Gastrocnemius medialis (tissue), 4 donors: Measurements from ENCODE around the gene KLHL14. TPM values are rescaled to one million over a fixed set of nuclear protein-coding genes. Genes with fewer than 3 reads are reported as not detected.

Experiments
- ATAC-seq, 2 donors: fragments of 150-250 bp; one replicate each; pipeline ENCODE4 v1.9.1; 2016
- DNase-seq, 2 donors: peaks; one replicate each; pipeline ENCODE4 v3.0.0-alpha.2; 2019
- H3K27ac ChIP-seq, 4 donors: fragments of 200-600 bp; sonication (generic); 1 replicate in 1 of 4; 2 replicates in 3 of 4; pipeline ENCODE4 v1.5.1; 2016 to 2018; ENCODE audit warnings: mild to moderate bottlenecking in 2 of 4, moderate library complexity in 1 of 4
- H3K27me3 ChIP-seq, 3 donors: fragments of 200-600 bp; sonication (generic) in 2 of 3; 1 replicate in 1 of 3; 2 replicates in 2 of 3; pipeline versions ENCODE4 v1.5.1 to v1.6.0; 2016 to 2019; ENCODE audit warnings: mild to moderate bottlenecking in 1 of 3, moderate library complexity in 1 of 3
- H3K36me3 ChIP-seq, 2 donors: fragments of 200-600 bp; sonication (generic) in 1 of 2; one replicate each; pipeline ENCODE4 v1.5.1; 2017 to 2018
- H3K4me1 ChIP-seq, 2 donors: fragments of 200-600 bp; sonication (generic) in 1 of 2; one replicate each; pipeline ENCODE4 v1.5.1; 2016 to 2017; ENCODE audit warnings: mild to moderate bottlenecking in 2 of 2
- H3K4me3 ChIP-seq, 4 donors: fragments of 200-600 bp; sonication (generic) in 3 of 4; 1 replicate in 1 of 4; 2 replicates in 3 of 4; pipeline ENCODE4 v1.5.1; 2016 to 2019; ENCODE audit warnings: mild to moderate bottlenecking in 2 of 4
- H3K9me3 ChIP-seq, 3 donors: fragments of 200-600 bp; sonication (generic) in 2 of 3; 1 replicate in 1 of 3; 2 replicates in 2 of 3; pipeline ENCODE4 v1.5.1; 2016 to 2019
- CTCF ChIP-seq, 5 experiments: fragments of 450-650 bp in 3 of 5; fragments of 200-600 bp in 2 of 5; sonication (generic) in 2 of 5; IDR thresholded peaks in 4 of 5; conservative IDR thresholded peaks in 1 of 5; 1 replicate in 4 of 5; 2 replicates in 1 of 5; pipeline ENCODE4 v1.5.1; 2016 to 2019; ENCODE audit warnings: antibody characterized with exemption in 5 of 5, mild to moderate bottlenecking in 3 of 5, moderate library complexity in 3 of 5
- POLR2A ChIP-seq, 2 donors: fragments of 450-650 bp; IDR thresholded peaks; one replicate each; pipeline ENCODE4 v1.6.1; 2017; ENCODE audit warnings: antibody characterized with exemption in 2 of 2, mild to moderate bottlenecking in 2 of 2, moderate library complexity in 2 of 2
- in situ Hi-C, 4 donors: fragments of 200-750 bp; cut with MboI; loops; one replicate each; pipeline versions ENCODE4 v1.15.0 to v1.8.0; 2017; ENCODE audit warnings: low sequenced_read_pairs in 4 of 4
- intact Hi-C: fragments of 100-400 bp; cut with DNase I; formaldehyde crosslinking; loops from one replicate; pipeline ENCODE4 v1.15.1; 2023; ENCODE audit warnings: low total_unique reads
- total RNA-seq, 4 donors: library from RNA; depleted of rRNA; stranded (reverse); fragments of >200 nt; gene quantifications; one replicate each; pipeline versions ENCODE4 v1.1.0 to v1.2.3, GENCODE V29; 2016

KLHL14 gene
- total RNA-seq, 4 donors from 2014 or later: 0.04 TPM; not detected in 3

- Histone ChIP-seq H3K9me3 (no peaks in the 10 kb centered on the region), H3K27ac (no peak overlapping the region), H3K4me3 (no peak overlapping the region), H3K4me1 (no peaks in the 10 kb centered on the region), H3K27me3 (no peaks in the 10 kb centered on the region), H3K36me3 (no peaks in the 10 kb centered on the region)
- DNase-seq: no peak
- ATAC-seq: no peak
- TF ChIP-seq CTCF (IDR thresholded peaks at IDR 0.05 in 4 of 5, conservative IDR thresholded peaks at IDR 0.05 in 1 of 5) (no peak), POLR2A (IDR thresholded peaks at IDR 0.05) (no peak)
- in situ Hi-C loops: no loop called here
- intact Hi-C loops: no loop called here
Measured at GRCh38 chr18:32810314-32810713, 37.5 kb upstream of the KLHL14 start.

DNA sequence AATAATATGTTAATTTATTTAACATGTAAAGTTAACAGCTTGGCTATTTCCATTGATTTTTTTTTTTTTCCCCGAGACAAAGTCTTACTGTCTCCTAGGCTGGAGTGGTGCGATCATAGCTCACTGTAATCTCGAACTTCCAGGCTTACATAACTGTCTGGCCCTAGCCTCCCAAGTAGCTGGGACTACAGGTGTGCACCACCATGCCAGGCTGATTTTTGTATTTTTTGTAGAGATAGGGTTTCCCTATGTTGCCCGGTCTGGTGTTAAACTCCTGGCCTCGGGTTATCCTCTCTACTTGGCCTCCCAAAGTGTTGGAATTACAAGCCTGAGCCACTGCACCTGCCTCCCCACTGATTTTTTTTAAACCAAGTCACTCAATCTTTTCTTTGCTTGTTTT, 32.5 kb upstream of the KLHL14 start:
- no peak overlapping the region for H3K27ac ChIP-seq
- no peak for ATAC-seq
- in situ Hi-C loops (no loop called here), intact Hi-C loops (no loop called here)
- TF ChIP-seq CTCF (IDR thresholded peaks at IDR 0.05 in 4 of 5, conservative IDR thresholded peaks at IDR 0.05 in 1 of 5): no peak
- H3K9me3 ChIP-seq: no peaks in the 10 kb centered on the region
- H3K4me3 ChIP-seq: no peak overlapping the region
- DNase-seq: no peak
- H3K4me1 ChIP-seq: no peaks in the 10 kb centered on the region
- no peaks in the 10 kb centered on the region for H3K27me3 ChIP-seq
- no peaks in the 10 kb centered on the region for H3K36me3 ChIP-seq

DNA sequence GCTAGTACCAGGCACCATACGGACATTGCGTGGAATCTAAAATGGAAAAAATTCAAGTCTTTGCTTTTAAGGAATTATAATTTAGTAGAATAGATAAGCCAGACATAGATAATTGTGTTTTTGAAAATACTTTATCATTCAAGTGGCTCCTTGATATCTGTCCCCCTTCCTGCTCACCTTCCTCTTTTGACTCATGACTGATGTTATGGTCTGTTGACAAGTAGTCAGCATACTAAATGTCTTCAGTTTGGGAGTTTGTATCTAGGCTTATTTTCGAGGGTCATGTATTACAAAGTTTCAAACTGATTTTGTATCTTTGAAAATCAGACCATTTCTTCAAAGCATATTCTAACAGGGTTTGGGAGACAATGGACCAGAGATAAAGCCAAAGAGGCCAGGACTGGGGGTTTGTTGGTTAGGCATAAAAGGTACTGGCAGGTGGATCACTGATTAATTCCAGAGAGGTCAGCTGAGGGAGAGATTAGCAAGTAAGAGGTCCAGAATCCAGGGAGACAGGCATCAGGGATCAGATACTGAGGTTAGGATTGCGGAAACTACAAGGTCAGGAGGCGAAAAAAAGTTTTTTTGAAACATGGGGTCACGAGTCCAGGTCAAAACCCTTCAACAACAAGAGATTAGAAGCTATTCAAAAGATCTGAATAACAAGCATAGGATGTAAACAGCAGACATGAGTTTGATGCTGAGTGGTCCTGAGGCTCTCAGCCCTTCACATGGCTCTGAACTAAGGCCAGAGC, 31.5 kb upstream of the KLHL14 start:
- in situ Hi-C loops (no loop called here), intact Hi-C loops (no loop called here)
- no peaks in the 10 kb centered on the region for H3K4me1 ChIP-seq
- no peak for ATAC-seq
- no peaks in the 10 kb centered on the region for H3K36me3 ChIP-seq
- H3K9me3 ChIP-seq: no peaks in the 10 kb centered on the region
- H3K27ac ChIP-seq: no peak overlapping the region
- H3K4me3 ChIP-seq: no peak overlapping the region
- H3K27me3 ChIP-seq: no peaks in the 10 kb centered on the region
- TF ChIP-seq CTCF (IDR thresholded peaks at IDR 0.05 in 4 of 5, conservative IDR thresholded peaks at IDR 0.05 in 1 of 5) (no peak), POLR2A (IDR thresholded peaks at IDR 0.05) (no peak)
- DNase-seq: no peak

DNA sequence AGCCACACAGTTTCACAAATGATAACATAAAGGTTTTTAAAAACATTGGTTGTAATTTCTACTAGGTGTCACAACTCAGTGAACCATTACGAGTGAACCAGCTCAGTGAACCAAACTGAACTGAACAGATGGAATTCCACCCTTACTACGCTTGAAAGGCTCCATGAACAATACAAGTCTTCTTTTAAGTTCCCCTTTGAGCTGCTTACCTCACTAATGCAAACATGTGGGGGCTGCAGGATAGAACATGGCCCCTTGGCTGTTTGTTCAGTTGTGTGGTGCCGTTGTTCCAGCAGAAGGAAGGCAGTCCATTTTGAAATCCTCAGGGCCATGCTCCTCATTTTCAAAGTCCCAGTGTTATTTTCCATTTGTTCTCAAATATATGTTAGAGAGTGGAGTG, 30.7 kb upstream of the KLHL14 start:
- H3K9me3 ChIP-seq: no peaks in the 10 kb centered on the region
- TF ChIP-seq POLR2A (IDR thresholded peaks at IDR 0.05): no peak
- no peak for TF ChIP-seq CTCF (IDR thresholded peaks at IDR 0.05 in 4 of 5, conservative IDR thresholded peaks at IDR 0.05 in 1 of 5)
- ATAC-seq: no peak
- intact Hi-C loops (no loop called here), in situ Hi-C loops (no loop called here)
- no peak overlapping the region for H3K27ac ChIP-seq
- H3K4me1 ChIP-seq: no peaks in the 10 kb centered on the region
- H3K4me3 ChIP-seq: no peak overlapping the region
- no peak for DNase-seq
- no peaks in the 10 kb centered on the region for H3K27me3 ChIP-seq
- H3K36me3 ChIP-seq: no peaks in the 10 kb centered on the region
